ENCODE measurements around the gene C17orf107. TPM values are rescaled to one million over a fixed set of nuclear protein-coding genes. Genes with fewer than 3 reads are reported as not detected.
"Not testable (repeated sequence)": the region's sequence is repeated elsewhere in the genome, so short reads cannot be mapped to it uniquely, and the experiment has no call there.

Gene C17orf107
- total and polyA plus RNA-seq, 2 donors (not counting 1 experiment from before 2014, with no cell fraction given), result 3.9 to 4.6 TPM

GRCh38 chr17:4903051-4903818, 3.9 kb downstream of the C17orf107 start, which contains the start of gene CHRNE:
CHRNE (minus strand) TSS chr17:4903098; CDS start chr17:4903063, 35 bp downstream.
- intact Hi-C loops (cut with micrococcal nuclease), result loop anchor here (1.0 to 5.0 kb wide), 2 partner anchors 193 to 336 kb away; partner anchors contain the start of gene ARRB2

GRCh38 chr17:4906642-4907041, 7.3 kb downstream of the C17orf107 start:
- ATAC-seq (ENCODE audit: low read depth); DNase-seq; H3K9me3 ChIP-seq (ENCODE audit: control extremely low read depth in 1 of 3, control insufficient read depth in 2 of 3, insufficient read depth in 1 of 3, low read length in 2 of 3); H3K9ac ChIP-seq (ENCODE audit: low read length); POLR2A ChIA-PET; intact Hi-C loops (cut with micrococcal nuclease); H3K9me3 Mint-ChIP-seq (ENCODE audit: insufficient read depth); H4K20me1 ChIP-seq (ENCODE audit: control insufficient read depth, insufficient read depth, low read length, poor library complexity, severe bottlenecking); H3K36me3 ChIP-seq (replicated peaks in 1 of 2; ENCODE audit: control extremely low read depth in 1 of 2, control insufficient read depth in 1 of 2, extremely low read depth in 1 of 2, insufficient read depth in 2 of 2, low read length in 1 of 2); H2AFZ ChIP-seq (ENCODE audit: insufficient read depth, low read depth, low read length, poor library complexity, severe bottlenecking); H3K4me3 Mint-ChIP-seq; CTCF ChIA-PET; H3K79me2 ChIP-seq (ENCODE audit: control insufficient read depth, insufficient read depth, low read length); H3K27ac ChIP-seq (ENCODE audit: low read length in 2 of 2); H3K27ac Mint-ChIP-seq; H3K4me3 ChIP-seq (ENCODE audit: control extremely low read depth in 1 of 5, extremely low read depth in 1 of 5, insufficient read depth in 1 of 5, low read depth in 2 of 5, low read length in 4 of 5); H3K4me2 ChIP-seq (replicated peaks; ENCODE audit: low read depth, low read length, poor library complexity, severe bottlenecking): not testable (repeated sequence)
- Histone ChIP-seq H3K27me3 (replicated peaks in 1 of 4; ENCODE audit: control extremely low read depth in 1 of 4, control insufficient read depth in 3 of 4, insufficient read depth in 4 of 4, low read length in 3 of 4) (peaks cover 0 to 14% (median 1%) of the 10 kb centered on the region in 4 experiments), H3K4me1 (ENCODE audit: control insufficient read depth in 2 of 2, insufficient read depth in 2 of 2, low read length in 2 of 2) (peaks cover 21 to 31% of the 10 kb centered on the region in 2 donors)
- H3K4me1 Mint-ChIP-seq, result peaks cover 20% of the 10 kb centered on the region
- peaks cover 12% of the 10 kb centered on the region for H3K27me3 Mint-ChIP-seq

More at GRCh38 chr17:4903051-4903818, 3.9 kb downstream of the C17orf107 start, which contains the start of gene CHRNE:
- Histone ChIP-seq H3K27me3 (replicated peaks in 1 of 4; ENCODE audit: control extremely low read depth in 1 of 4, control insufficient read depth in 3 of 4, insufficient read depth in 4 of 4, low read length in 3 of 4) (peaks cover 0 to 29% (median 10%) of the 10 kb centered on the region in 4 experiments), H3K9ac (ENCODE audit: low read length) (no peak within 1 kb of the TSS), H3K4me3 (ENCODE audit: control extremely low read depth in 1 of 5, extremely low read depth in 1 of 5, insufficient read depth in 1 of 5, low read depth in 2 of 5, low read length in 4 of 5) (peak within 1 kb of the TSS in 1 of 5 experiments; percentile 38), H3K36me3 (replicated peaks in 1 of 2; ENCODE audit: control extremely low read depth in 1 of 2, control insufficient read depth in 1 of 2, extremely low read depth in 1 of 2, insufficient read depth in 2 of 2, low read length in 1 of 2) (no peaks in the 10 kb centered on the region), H3K27ac (ENCODE audit: low read length in 2 of 2) (peak within 1 kb of the TSS in 1 of 2 donors; percentile 22), H3K9me3 (ENCODE audit: control extremely low read depth in 1 of 3, control insufficient read depth in 2 of 3, insufficient read depth in 1 of 3, low read length in 2 of 3) (peaks cover 0 to 25% (median 0%) of the 10 kb centered on the region in 3 donors), H4K20me1 (ENCODE audit: control insufficient read depth, insufficient read depth, low read length, poor library complexity, severe bottlenecking) (no peaks in the 10 kb centered on the region), H3K4me2 (replicated peaks; ENCODE audit: low read depth, low read length, poor library complexity, severe bottlenecking) (peak within 1 kb of the TSS; percentile 98), H3K79me2 (ENCODE audit: control insufficient read depth, insufficient read depth, low read length) (no peaks in the 10 kb centered on the region), H2AFZ (ENCODE audit: insufficient read depth, low read depth, low read length, poor library complexity, severe bottlenecking) (no peak within 1 kb of the TSS), H3K4me1 (ENCODE audit: control insufficient read depth in 2 of 2, insufficient read depth in 2 of 2, low read length in 2 of 2) (peaks cover 45 to 53% of the 10 kb centered on the region in 2 donors)
- H3K4me1 Mint-ChIP-seq, result peaks cover 45% of the 10 kb centered on the region
- H3K4me3 Mint-ChIP-seq, result peak within 1 kb of the TSS; percentile 72
- TF ChIP-seq EZH2 (IDR thresholded peaks at IDR 0.05; ENCODE audit: borderline replicate concordance, insufficient read depth, low read depth, low read length, poor library complexity, severe bottlenecking) (no peak), CTCF (IDR thresholded peaks at IDR 0.05) (peak; percentile 83)
- H3K9me3 Mint-ChIP-seq (ENCODE audit: insufficient read depth), result no peaks in the 10 kb centered on the region
- ATAC-seq (ENCODE audit: low read depth), result peak; percentile 38
- H3K27ac Mint-ChIP-seq, result peak within 1 kb of the TSS; percentile 82
- WGBS (ENCODE audit: insufficient coverage), result 0% methylated on average over 8 of the region's 10 CpGs
- DNase-seq, result peak; percentile 87
- ChIA-PET CTCF (interaction anchor here (0.6 to 4.0 kb wide), 24 partner anchors 10 to 705 kb away, joined by 3 to 15 read pairs (median 4); partner anchors contain the start of genes GLTPD2, RNF167, SLC25A11 and SPAG7), POLR2A (interaction anchor here (0.5 to 2.0 kb wide), 4 partner anchors 37 to 183 kb away, joined by 3 to 7 read pairs (median 5); partner anchors contain the start of genes RNF167, SLC25A11 and SPAG7)
- peaks cover 7% of the 10 kb centered on the region for H3K27me3 Mint-ChIP-seq
